NOMO-1 treated with DMSO at 0.1 percent for 48 hours (cell line): ENCODE results near the gene ITPRIPL2.
A peak's percentile ranks its signal among the peaks of the same experiment; 100 is the strongest.

Source experiments
- DNase-seq: peaks from one replicate; lab custom pipeline; 2025; ENCODE audit not compliant: unreplicated experiment; lab: John Stamatoyannopoulos, UW

The ITPRIPL2 gene

GRCh38 chr16:19093631-19094541 is 19.9 kb upstream of the ITPRIPL2 start:
- no peak for DNase-seq

GRCh38 chr16:19094542-19095365 is 19.0 kb upstream of the ITPRIPL2 start:
- DNase-seq = peak; percentile 89

GRCh38 chr16:19095654-19096053 is 18.1 kb upstream of the ITPRIPL2 start:
- DNase-seq = peak; percentile 52

GRCh38 chr16:19098173-19098572 is 15.6 kb upstream of the ITPRIPL2 start:
- DNase-seq = no peak

- no peak for DNase-seq
These were observed 11.4 kb upstream of the ITPRIPL2 start for GRCh38 chr16:19102187-19102872.

- no peak for DNase-seq
These were observed 9.2 kb upstream of the ITPRIPL2 start for GRCh38 chr16:19104607-19105006.

GRCh38 chr16:19105131-19105530 is 8.6 kb upstream of the ITPRIPL2 start:
- no peak for DNase-seq

- DNase-seq = no peak
These were observed 7.7 kb upstream of the ITPRIPL2 start for GRCh38 chr16:19105891-19106624.

- DNase-seq = no peak
These were observed 7.1 kb upstream of the ITPRIPL2 start for GRCh38 chr16:19106625-19107020.

- DNase-seq = no peak
These were observed 5.1 kb upstream of the ITPRIPL2 start for GRCh38 chr16:19108409-19109287.

GRCh38 chr16:19109288-19109664 is 4.5 kb upstream of the ITPRIPL2 start:
- DNase-seq = no peak

GRCh38 chr16:19110537-19111360 is 3.0 kb upstream of the ITPRIPL2 start:
- DNase-seq = no peak

GRCh38 chr16:19112099-19112407 is 1.7 kb upstream of the ITPRIPL2 start:
- no peak for DNase-seq

GRCh38 chr16:19114359-19115147 is 789 bp downstream of the ITPRIPL2 start:
- no peak for DNase-seq

GRCh38 chr16:19115148-19116021 is 1.6 kb downstream of the ITPRIPL2 start:
- no peak for DNase-seq

GRCh38 chr16:19116711-19117449 is 3.1 kb downstream of the ITPRIPL2 start:
- DNase-seq = peak; percentile 49
